Activated naive CD8-positive, alpha-beta T cell (primary cell): ENCODE results near the gene RELB.

ENCODE experiments used
- H3K27ac Mint-ChIP-seq: one replicate; pipeline ENCODE4 v1.8.0; 2021; ENCODE audit warnings: mixed read lengths
- H3K27me3 Mint-ChIP-seq: one replicate; pipeline ENCODE4 v1.8.0; 2021; ENCODE audit warnings: mixed read lengths
- H3K36me3 Mint-ChIP-seq: one replicate; pipeline ENCODE4 v1.8.0; 2021; ENCODE audit warnings: mixed read lengths
- H3K4me1 Mint-ChIP-seq: one replicate; pipeline ENCODE4 v1.8.0; 2021; ENCODE audit warnings: low read depth, mixed read lengths
- H3K4me3 Mint-ChIP-seq: one replicate; pipeline ENCODE4 v1.8.0; 2021; ENCODE audit warnings: mild to moderate bottlenecking, mixed read lengths
- H3K9me3 Mint-ChIP-seq: one replicate; pipeline ENCODE4 v1.8.0; 2021; ENCODE audit warnings: low read depth, mixed read lengths

The RELB gene

GRCh38 chr19:44973982-44974735, 27.1 kb upstream of the RELB start:
- no peaks in the 10 kb centered on the region for H3K27me3 Mint-ChIP-seq
- no peaks in the 10 kb centered on the region for H3K9me3 Mint-ChIP-seq
- H3K36me3 Mint-ChIP-seq, result peaks cover 2% of the 10 kb centered on the region
- no peaks in the 10 kb centered on the region for H3K4me1 Mint-ChIP-seq
- no peak overlapping the region for H3K4me3 Mint-ChIP-seq
- H3K27ac Mint-ChIP-seq, result no peak overlapping the region

GRCh38 chr19:44974857-44975256, 26.4 kb upstream of the RELB start:
- H3K36me3 Mint-ChIP-seq, result peaks cover 2% of the 10 kb centered on the region
- H3K27ac Mint-ChIP-seq, result no peak overlapping the region
- no peaks in the 10 kb centered on the region for H3K4me1 Mint-ChIP-seq
- no peaks in the 10 kb centered on the region for H3K9me3 Mint-ChIP-seq
- no peak overlapping the region for H3K4me3 Mint-ChIP-seq
- no peaks in the 10 kb centered on the region for H3K27me3 Mint-ChIP-seq

GRCh38 chr19:44975444-44975843, 25.8 kb upstream of the RELB start:
- Mint-ChIP-seq H3K36me3 (peaks cover 2% of the 10 kb centered on the region), H3K4me1 (no peaks in the 10 kb centered on the region), H3K27ac (no peak overlapping the region), H3K27me3 (no peaks in the 10 kb centered on the region), H3K9me3 (no peaks in the 10 kb centered on the region), H3K4me3 (no peak overlapping the region)

- H3K4me1 Mint-ChIP-seq, result no peaks in the 10 kb centered on the region
- H3K4me3 Mint-ChIP-seq, result no peak overlapping the region
- no peaks in the 10 kb centered on the region for H3K36me3 Mint-ChIP-seq
- no peaks in the 10 kb centered on the region for H3K9me3 Mint-ChIP-seq
- no peak overlapping the region for H3K27ac Mint-ChIP-seq
- no peaks in the 10 kb centered on the region for H3K27me3 Mint-ChIP-seq
Measured at GRCh38 chr19:44984005-44984404, 17.3 kb upstream of the RELB start.

- Mint-ChIP-seq H3K27ac (no peak overlapping the region), H3K9me3 (no peaks in the 10 kb centered on the region), H3K27me3 (no peaks in the 10 kb centered on the region), H3K4me3 (no peak overlapping the region), H3K36me3 (no peaks in the 10 kb centered on the region), H3K4me1 (no peaks in the 10 kb centered on the region)
Measured at GRCh38 chr19:44985445-44985844, 15.8 kb upstream of the RELB start.

- Mint-ChIP-seq H3K36me3 (no peaks in the 10 kb centered on the region), H3K9me3 (no peaks in the 10 kb centered on the region), H3K27me3 (no peaks in the 10 kb centered on the region), H3K4me3 (no peak overlapping the region), H3K27ac (no peak overlapping the region), H3K4me1 (no peaks in the 10 kb centered on the region)
Measured at GRCh38 chr19:44986389-44986788, 14.9 kb upstream of the RELB start.

- Mint-ChIP-seq H3K9me3 (no peaks in the 10 kb centered on the region), H3K4me3 (no peak overlapping the region), H3K4me1 (no peaks in the 10 kb centered on the region), H3K27ac (no peak overlapping the region), H3K36me3 (no peaks in the 10 kb centered on the region), H3K27me3 (no peaks in the 10 kb centered on the region)
Measured at GRCh38 chr19:44987148-44987675, 14.1 kb upstream of the RELB start.

- H3K4me1 Mint-ChIP-seq, result no peaks in the 10 kb centered on the region
- H3K36me3 Mint-ChIP-seq, result no peaks in the 10 kb centered on the region
- H3K27ac Mint-ChIP-seq, result no peak overlapping the region
- no peaks in the 10 kb centered on the region for H3K27me3 Mint-ChIP-seq
- H3K9me3 Mint-ChIP-seq, result no peaks in the 10 kb centered on the region
- no peak overlapping the region for H3K4me3 Mint-ChIP-seq
Measured at GRCh38 chr19:44988273-44988672, 13.0 kb upstream of the RELB start.

GRCh38 chr19:44988896-44989556, 12.2 kb upstream of the RELB start:
- Mint-ChIP-seq H3K27ac (no peak overlapping the region), H3K4me3 (no peak overlapping the region), H3K36me3 (no peaks in the 10 kb centered on the region), H3K27me3 (no peaks in the 10 kb centered on the region), H3K9me3 (no peaks in the 10 kb centered on the region), H3K4me1 (no peaks in the 10 kb centered on the region)

GRCh38 chr19:44990459-44990858, 10.8 kb upstream of the RELB start:
- H3K36me3 Mint-ChIP-seq, result no peaks in the 10 kb centered on the region
- no peak overlapping the region for H3K4me3 Mint-ChIP-seq
- no peak overlapping the region for H3K27ac Mint-ChIP-seq
- H3K9me3 Mint-ChIP-seq, result no peaks in the 10 kb centered on the region
- no peaks in the 10 kb centered on the region for H3K27me3 Mint-ChIP-seq
- no peaks in the 10 kb centered on the region for H3K4me1 Mint-ChIP-seq

GRCh38 chr19:44990966-44991365, 10.3 kb upstream of the RELB start:
- H3K4me1 Mint-ChIP-seq, result no peaks in the 10 kb centered on the region
- no peaks in the 10 kb centered on the region for H3K36me3 Mint-ChIP-seq
- no peak overlapping the region for H3K4me3 Mint-ChIP-seq
- H3K27ac Mint-ChIP-seq, result no peak overlapping the region
- H3K9me3 Mint-ChIP-seq, result no peaks in the 10 kb centered on the region
- H3K27me3 Mint-ChIP-seq, result no peaks in the 10 kb centered on the region

GRCh38 chr19:44992336-44993163, 8.7 kb upstream of the RELB start:
- Mint-ChIP-seq H3K27ac (no peak overlapping the region), H3K9me3 (no peaks in the 10 kb centered on the region), H3K4me3 (no peak overlapping the region), H3K27me3 (no peaks in the 10 kb centered on the region), H3K4me1 (no peaks in the 10 kb centered on the region), H3K36me3 (no peaks in the 10 kb centered on the region)

- Mint-ChIP-seq H3K4me3 (no peak overlapping the region), H3K36me3 (no peaks in the 10 kb centered on the region), H3K27ac (no peak overlapping the region), H3K4me1 (no peaks in the 10 kb centered on the region), H3K27me3 (no peaks in the 10 kb centered on the region), H3K9me3 (no peaks in the 10 kb centered on the region)
Measured at GRCh38 chr19:44993526-44993925, 7.7 kb upstream of the RELB start.

GRCh38 chr19:44993926-44994537, 7.2 kb upstream of the RELB start:
- Mint-ChIP-seq H3K4me1 (no peaks in the 10 kb centered on the region), H3K36me3 (no peaks in the 10 kb centered on the region), H3K27ac (no peak overlapping the region), H3K27me3 (no peaks in the 10 kb centered on the region), H3K9me3 (no peaks in the 10 kb centered on the region), H3K4me3 (no peak overlapping the region)

- Mint-ChIP-seq H3K4me1 (peaks cover 10% of the 10 kb centered on the region), H3K9me3 (no peaks in the 10 kb centered on the region), H3K4me3 (no peak overlapping the region), H3K27ac (no peak overlapping the region), H3K36me3 (peaks cover 2% of the 10 kb centered on the region), H3K27me3 (no peaks in the 10 kb centered on the region)
Measured at GRCh38 chr19:44998025-44998424, 3.2 kb upstream of the RELB start.
